Stimulated activated CD4-positive, alpha-beta T cell treated with anti-CD3 and anti-CD28 coated beads, Interleukin-1b, Interleukin-23, amount 100 ng/mL, for 48 hours (primary cell): ENCODE measurements around the gene ENPP4.
"Not testable (repeated sequence)": the region's sequence is repeated elsewhere in the genome, so short reads cannot be mapped to it uniquely, and the experiment has no call there.

Experiments used
- DNase-seq: peaks from one replicate; pipeline ENCODE4 v3.0.0-alpha.2; 2020

ENPP4 gene

DNA sequence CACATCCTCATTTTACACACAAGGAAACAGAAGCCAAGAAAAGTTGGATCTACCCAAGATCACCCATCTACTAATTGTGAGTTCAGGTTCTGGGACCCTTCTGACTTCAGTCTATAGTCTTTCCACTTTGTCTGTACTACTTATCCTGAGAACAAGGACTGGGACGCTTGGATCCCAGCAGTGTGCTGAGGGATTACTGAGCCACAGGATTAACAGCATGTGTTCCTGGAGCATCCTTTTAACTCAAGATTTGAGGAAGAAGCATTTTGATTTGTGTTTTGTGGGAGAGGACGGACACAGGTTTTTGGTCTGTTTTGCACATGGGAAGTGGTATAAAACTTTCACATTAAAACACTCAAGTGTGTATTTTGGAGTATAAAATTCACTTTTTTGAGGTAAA lies 4.4 kb downstream of the ENPP4 start:
- no peak for DNase-seq

DNA sequence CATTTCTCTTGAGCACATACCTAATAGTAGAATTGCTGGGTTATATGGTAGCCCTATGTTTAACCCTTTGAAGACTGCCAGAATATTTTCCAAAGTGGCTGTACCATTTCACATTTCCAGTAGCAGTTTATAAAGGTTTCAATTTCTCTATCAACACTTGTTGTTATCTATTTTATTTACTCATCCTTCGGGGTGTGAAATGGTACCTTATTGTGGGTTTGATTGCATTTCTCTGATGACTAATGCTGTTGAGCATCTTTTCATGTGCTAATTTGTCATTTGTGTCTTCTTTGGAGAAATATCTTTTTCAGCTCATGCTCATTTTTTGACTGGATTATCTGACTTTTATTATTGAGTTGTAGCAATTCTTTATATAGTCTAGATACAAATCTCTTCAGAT lies 5.4 kb downstream of the ENPP4 start:
- no peak for DNase-seq

DNA sequence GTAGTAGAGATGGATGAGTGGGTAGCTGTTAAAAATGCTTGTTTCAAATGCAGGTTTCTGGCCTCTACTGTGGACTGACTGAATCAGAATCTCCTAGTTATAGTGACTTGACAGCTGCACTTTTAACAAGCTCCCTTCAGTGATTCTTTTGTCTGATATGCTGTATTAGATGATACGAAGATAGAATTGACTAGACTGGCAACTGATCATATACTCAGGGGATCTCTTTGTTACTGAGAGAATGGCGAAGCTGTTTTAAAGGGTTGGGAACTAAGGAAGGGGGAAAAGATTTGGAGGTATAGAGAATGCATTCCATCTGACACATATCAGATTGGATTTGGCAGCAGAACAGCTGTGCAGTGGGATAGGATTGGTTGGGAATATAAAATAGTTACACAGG lies 7.0 kb downstream of the ENPP4 start:
- DNase-seq, result no peak

DNA sequence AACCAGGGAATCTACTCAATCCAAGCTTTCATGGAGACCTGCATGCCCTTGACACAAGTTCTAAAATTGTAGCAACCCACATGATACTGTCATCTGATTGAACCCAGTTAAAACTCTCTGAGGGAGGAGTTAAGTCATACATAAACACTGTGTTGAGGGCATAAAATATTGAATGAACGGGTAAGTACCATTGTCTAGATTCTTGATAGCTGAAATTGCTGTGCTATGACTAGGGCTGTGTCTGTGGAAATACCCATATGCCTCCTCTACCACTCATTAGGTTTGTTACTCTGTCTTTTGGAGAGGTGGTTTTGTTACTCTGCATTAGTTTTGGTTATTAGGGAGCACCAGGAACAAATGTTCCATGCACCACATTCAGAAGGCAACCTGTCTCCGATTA lies 7.6 kb downstream of the ENPP4 start:
- no peak for DNase-seq

DNA sequence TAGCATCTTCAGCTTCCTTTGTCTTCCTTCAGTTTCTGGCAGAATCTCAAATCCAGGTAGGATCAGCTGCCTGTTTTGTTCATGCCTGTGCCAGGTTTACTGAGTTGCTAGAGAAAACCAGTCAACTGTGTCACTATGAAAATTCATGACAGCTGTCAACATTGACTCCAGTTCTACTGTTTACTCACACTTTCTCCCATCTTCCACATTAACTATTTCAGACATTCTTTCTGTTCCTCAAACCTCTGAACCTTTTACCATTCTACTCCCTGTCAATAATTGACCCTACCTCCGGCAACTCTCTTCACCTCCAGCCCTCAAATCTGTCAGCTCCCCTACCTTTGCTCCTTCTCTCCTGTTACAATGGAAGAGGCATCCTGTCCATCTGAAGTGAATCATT lies 8.5 kb downstream of the ENPP4 start:
- no peak for DNase-seq

DNA sequence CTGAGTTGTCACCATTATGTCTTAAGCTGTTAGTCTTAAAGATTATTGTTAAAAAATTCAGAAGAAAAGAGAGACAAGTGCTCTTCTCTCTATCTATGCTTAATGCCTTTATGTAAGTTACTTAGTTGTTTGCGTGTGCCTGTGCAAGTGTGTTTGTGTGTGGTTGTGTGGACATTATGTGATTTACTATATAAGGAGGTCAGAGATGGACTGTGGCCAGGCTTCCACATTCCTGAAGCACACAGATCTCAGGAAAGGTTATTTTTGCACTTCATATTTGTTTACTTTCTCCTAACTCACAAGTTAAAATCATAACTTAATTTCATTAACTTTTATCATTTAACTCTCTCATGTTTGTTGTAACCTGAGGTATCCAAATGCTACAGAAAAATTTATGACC lies 14.5 kb downstream of the ENPP4 start:
- no peak for DNase-seq

DNA sequence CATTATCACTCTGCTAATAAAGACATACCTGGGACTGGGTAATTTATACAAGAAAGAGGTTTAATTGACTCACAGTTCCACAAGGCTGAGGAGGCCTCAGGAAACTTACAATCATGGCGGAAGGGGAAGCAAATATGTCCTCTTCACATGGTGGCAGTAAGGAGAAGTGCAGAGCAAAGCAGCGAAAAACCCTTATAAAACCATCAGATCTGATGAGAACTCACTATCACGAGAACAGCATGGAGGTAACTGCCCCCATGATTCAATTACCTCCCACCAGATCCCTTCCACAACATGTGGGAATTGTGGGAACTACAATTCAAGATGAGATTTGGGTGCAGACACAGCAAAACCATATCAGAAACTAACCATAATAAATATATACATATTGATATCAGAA lies 19.3 kb downstream of the ENPP4 start:
- not testable (repeated sequence) for DNase-seq

DNA sequence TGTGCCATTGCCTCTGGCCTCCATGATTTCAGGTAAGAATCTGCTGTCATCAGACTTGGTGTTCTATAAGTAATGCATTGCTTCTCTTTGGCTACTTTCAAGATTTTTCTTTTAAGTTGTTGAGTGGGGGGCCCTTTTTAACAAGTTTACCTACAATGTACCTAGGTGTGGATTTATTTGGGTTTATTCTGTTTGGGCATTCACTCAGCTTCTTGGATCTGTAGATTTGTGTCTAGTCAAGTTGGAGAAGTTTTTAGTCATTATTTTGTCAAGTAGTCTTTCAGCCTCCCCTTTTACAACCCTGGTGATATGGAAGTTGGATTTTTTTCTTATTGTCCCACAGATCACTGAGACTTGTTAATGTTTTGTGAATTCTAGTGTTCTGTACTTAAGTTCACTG lies 26.9 kb downstream of the ENPP4 start:
- DNase-seq, result no peak

DNA sequence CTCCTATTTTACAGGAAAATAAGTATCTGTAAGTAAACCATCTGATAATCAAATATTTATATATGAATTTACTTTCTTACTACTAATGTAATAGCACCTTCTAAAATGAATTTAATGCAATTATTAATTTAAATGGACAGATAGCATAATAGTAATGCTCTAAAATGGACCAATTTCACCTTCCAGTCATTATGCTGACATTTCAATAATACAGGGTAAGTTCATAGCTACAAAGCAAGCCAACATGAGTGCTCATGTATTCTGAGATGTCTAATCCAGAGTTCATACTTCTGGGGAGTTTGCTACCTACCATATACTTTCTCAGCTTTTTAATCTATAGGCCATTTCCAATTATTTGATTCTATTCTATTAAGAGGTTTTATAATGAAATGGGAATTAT lies 29.4 kb downstream of the ENPP4 start:
- DNase-seq, result no peak

DNA sequence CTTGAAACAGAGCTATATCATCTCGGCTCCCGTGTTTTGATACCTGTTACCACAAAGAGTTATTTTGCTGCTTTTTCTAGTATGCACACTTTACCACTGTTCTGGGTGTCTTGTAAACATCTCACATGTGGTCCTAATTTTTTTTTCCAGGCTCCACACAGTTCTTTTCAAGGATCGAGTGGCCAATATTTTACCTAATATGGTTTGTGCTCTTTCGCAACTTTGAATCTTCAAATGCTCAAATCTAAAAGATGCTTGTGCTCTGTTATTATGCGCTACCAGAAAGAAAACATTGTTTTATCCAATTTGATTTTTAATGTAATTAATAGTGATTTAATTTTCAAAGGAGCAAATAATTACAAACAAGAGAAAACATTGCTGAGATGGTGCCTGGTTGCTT lies 30.3 kb downstream of the ENPP4 start:
- DNase-seq, result no peak

DNA sequence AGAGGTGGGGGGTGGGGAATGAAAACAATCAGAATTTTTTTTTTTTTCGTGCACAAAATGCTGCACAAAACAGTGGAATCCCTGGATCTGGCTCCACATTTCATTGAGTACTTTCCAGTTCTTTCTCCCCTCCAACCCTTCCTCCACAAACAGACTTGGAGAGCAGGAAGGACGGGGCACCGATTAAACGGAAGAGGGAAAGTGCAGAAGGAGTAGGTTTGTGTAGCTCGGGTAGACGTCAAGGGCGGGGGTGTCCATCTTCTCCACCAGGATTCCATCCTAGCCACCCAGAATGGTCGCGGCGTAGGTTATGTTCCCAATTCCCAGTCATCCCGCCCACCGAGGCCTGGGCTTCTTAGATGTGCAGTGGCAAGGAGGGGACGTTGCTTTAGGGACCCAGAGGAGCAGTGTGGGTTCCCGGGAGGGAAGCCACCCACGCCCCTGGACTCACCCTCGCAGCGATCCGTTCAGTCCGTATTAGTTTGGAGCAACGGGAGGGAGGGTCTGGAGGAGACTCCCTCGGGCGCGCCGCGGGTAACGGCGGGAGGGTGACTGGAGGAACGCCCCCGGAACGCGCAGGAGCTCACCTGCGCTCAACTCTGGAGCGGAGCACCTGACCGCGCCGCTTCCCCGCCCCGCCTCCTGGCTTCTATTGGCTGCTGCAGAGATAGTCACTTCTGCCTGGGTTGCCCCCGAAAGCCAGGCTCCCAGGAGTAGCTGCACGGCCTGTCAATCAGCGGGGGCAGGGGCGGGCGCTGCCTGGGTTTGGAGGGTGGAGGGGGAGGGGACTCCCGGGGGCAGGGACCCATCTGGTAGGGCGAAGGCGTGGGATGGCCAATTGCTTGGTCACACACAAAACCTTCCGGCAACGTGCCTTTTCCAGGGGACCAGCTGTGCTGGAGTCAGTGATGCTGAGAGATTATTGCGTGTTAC lies 40.8 kb downstream of the ENPP4 start, which contains the start of gene ENPP5:
TSS of gene ENPP5 (minus strand) at position 624 of the 933 bp plus-strand sequence. CDS start 2,718 bp downstream, outside the sequence.
- DNase-seq, result peak; percentile 60

DNA sequence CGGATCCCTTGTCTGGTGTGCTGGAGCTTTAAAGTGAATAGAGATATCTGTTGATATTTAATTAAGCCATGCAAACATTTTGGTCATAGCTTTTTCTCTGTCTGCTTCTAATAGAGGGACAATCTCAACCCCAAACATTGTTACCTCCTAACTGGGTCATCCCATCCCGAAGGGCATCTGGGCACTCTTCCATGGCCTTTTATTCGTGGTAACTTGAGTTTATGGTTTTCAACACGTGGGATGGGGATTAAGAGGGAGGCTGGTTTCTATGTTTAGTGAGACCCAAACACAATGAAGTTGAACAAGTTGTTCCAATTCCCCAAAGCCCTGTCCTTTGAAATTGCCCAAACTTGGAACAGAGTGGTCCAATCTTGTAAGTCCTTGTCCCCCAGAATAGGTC lies 42.4 kb downstream of the ENPP4 start:
- DNase-seq, result no peak

DNA sequence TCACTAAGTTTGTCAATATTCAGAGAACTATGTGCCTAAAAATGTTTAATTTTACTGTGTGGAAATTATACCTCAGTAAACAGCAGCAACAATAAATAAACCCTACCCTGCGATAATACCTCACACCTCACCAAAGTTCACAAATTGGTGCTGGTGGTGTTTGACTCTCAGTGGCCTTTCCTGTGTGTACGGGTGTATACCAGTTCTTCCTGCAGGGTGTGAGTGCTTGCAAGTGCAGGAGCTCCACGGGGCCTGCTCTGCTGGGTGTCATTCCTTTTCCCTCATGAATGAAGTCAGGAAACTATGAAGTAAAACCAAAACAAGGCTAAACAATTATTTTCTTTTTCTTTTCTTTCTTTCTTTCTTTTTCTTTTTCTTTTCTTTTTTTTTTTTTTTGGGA lies 45.1 kb downstream of the ENPP4 start:
- no peak for DNase-seq

DNA sequence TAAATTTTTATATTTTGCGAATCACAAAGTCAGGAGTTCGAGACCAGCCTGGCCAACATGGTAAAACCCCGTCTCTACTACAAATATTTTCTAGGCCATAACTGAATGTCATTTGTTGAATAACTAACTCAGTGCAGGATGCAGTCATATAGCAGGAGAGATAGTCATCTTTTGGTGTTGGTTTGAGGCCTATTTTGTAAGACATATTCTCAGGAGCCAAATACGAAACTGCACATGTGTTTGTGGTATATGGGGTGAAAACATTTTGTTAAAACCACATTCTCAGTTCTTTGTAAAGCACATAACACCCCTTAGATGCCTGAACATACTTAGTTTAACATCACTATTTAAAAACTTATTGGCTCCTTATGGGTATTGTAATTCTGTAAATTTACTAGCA lies 45.7 kb downstream of the ENPP4 start:
- no peak for DNase-seq

DNA sequence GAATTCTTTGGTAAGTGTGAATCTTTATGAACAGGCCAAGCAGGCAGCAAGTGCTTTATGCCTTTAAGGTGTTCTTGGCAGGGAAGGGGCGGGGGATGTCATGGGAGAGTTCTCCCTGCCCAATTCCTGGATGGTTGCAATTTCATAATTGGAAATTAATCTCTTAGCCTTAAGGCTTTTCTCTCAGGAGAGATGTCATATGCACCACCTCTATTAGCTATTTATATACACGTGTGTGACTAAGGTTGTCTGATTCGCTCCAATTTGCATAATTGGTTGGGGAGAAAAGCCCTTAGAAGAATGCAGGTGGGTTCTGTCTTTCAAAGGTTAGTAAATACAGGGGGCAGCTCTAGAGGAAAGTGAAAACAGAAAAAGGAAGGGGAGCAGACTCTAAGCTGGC lies 46.2 kb downstream of the ENPP4 start:
- DNase-seq, result no peak

DNA sequence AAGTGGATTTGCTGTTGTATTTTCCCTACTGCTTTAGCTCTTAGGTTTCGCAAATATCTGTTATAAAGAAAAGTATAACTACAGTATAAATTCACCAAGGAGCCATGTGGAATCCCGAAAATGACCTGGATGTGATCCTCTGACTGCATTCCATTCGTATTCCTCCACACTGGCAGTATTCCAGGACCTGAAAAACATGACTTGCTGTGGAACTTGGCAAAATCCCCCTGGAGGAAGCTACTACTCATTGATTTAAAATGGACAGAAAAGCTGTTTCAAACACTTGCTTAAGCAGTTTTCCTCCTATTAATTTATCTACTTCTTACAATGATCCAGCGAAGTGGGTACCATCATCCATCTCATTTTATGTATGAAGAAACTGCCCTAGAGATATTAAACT lies 54.3 kb downstream of the ENPP4 start:
- DNase-seq, result no peak

DNA sequence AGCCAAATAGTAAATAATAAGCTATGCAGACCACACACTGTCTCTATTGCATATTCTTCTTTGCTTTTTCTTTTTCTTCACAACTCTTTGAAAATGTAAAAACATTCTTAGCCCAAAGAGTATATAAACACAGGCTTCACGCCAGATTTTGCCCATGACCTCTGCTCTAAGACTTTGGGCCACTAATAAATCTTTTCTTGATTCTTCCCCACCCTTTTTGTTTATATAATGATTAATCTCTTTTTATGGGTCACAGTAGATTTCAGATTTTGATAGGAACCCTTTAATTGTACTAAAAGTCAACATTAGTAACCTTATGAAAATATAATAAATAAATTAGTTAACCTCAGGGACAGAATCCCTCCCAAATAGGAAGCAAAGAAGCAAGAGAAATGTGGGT lies 56.8 kb downstream of the ENPP4 start:
- DNase-seq, result no peak

DNA sequence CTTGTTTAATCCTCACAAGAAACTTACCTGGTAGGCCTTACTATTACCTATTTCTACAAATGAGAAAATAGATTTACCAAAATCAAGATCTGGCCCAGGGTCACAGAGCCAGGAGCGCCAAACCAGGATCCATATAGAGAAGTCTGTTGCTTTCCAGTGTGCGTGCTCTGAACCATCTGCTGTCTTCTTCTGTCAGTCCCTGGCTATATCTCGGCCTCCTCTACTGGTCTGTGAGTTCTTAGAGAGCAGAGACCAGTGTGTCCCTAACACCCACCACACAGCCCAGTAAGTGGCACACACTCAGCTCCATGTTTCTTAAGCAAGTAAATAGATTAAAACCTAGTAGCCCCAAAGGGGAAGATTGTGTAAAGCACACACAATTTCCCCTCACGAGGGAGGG lies 59.9 kb downstream of the ENPP4 start:
- no peak for DNase-seq

DNA sequence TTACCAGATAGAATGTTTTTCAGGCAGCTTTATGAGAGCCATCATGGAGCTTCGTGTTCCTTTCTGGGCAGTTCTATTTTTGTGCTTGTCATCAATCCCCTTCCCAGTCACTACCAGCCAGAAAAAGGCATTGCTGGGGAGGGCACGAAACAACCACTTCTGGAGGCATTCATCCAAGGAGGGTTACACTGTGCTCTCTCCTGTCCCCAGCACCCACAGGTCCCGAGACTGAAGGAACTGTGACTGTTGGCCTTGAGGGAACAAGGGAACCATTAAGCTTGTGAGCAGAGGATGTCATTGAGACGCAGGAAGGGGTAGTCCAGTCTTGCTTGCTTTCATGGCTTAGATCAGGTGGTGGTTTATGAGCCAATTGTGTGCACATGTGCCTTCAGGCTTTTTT lies 61.1 kb downstream of the ENPP4 start:
- DNase-seq, result no peak

DNA sequence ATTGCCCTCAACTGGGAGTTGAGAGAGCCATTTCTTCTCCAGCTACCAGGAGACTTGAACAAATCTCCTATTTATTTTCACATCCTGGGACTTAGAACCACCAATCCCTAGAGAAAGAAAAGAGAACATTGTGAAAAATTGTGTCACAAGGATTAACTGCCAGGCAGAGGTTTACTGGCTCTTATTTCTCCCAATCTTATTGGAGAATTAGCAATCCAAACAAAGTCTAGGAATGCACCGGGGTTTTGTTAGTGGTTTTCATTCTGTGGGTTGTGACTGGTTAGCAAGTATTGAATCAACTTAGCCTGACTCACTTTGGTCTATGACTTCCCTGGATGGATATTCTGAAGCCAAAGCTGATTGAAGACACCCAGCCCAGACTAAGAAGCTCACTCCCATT lies 62.2 kb downstream of the ENPP4 start:
- DNase-seq, result no peak
